ENCODE data around the gene HNRNPU.
A peak's percentile ranks its signal among the peaks of the same experiment; 100 is the strongest.

The HNRNPU gene

GRCh38 chr1:244862354-244862698, 2.0 kb downstream of the HNRNPU start:
- Histone ChIP-seq H3K4me3 (ENCODE audit: low read length) (peak overlapping the region; percentile 93), H3K4me1 (ENCODE audit: low read length) (peaks cover 36% of the 10 kb centered on the region), H3K79me2 (ENCODE audit: low read length) (peaks cover 81% of the 10 kb centered on the region), H3K36me3 (replicated peaks; ENCODE audit: low read depth, low read length) (peaks cover 63% of the 10 kb centered on the region), H3K9ac (ENCODE audit: low read length) (peak overlapping the region; percentile 88), H3K27ac (ENCODE audit: low read length) (peak overlapping the region; percentile 58), H3K9me3 (ENCODE audit: insufficient read depth, low read length) (no peaks in the 10 kb centered on the region), H4K20me1 (ENCODE audit: insufficient read depth, low read length) (peaks cover 55% of the 10 kb centered on the region), H2AFZ (ENCODE audit: low read depth, low read length) (no peak overlapping the region), H3K27me3 (ENCODE audit: low read depth, low read length) (no peaks in the 10 kb centered on the region), H3K4me2 (ENCODE audit: low read length) (peak overlapping the region; percentile 83)
- no peak for TF ChIP-seq CTCF (IDR thresholded peaks at IDR 0.05; ENCODE audit: low read depth, low read length)
- TF ChIP-seq EZH2phosphoT487 (IDR thresholded peaks at IDR 0.05; ENCODE audit: low read depth): no peak

DNA sequence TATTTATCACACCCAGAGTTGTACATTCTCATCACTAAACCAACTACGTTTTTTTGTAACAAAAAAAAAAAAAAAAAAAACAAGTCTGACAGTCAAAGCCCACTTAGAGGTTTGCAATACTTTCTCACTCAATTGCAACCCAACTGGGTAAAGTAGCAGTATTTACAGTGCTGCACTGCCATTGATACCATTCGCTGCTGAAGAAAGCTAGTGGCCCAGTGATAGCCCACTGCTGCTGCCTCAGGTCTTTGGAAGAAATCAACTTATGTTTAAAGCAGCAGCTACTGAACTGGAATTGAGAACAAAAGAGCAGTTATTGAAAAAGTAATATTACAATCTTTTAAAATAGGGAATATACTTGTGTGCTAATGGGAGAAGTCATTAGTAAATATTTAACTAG, 2.7 kb downstream of the HNRNPU start:
- H3K9me3 ChIP-seq (ENCODE audit: insufficient read depth, low read length): no peaks in the 10 kb centered on the region
- no peak overlapping the region for H2AFZ ChIP-seq (ENCODE audit: low read depth, low read length)
- H3K4me1 ChIP-seq (ENCODE audit: low read length): peaks cover 36% of the 10 kb centered on the region
- peak overlapping the region; percentile 93 for H3K4me3 ChIP-seq (ENCODE audit: low read length)
- TF ChIP-seq EZH2phosphoT487 (IDR thresholded peaks at IDR 0.05; ENCODE audit: low read depth): no peak
- no peak for TF ChIP-seq CTCF (IDR thresholded peaks at IDR 0.05; ENCODE audit: low read depth, low read length)
- H4K20me1 ChIP-seq (ENCODE audit: insufficient read depth, low read length): peaks cover 62% of the 10 kb centered on the region
- H3K36me3 ChIP-seq (replicated peaks; ENCODE audit: low read depth, low read length): peaks cover 67% of the 10 kb centered on the region
- peak overlapping the region; percentile 83 for H3K4me2 ChIP-seq (ENCODE audit: low read length)
- H3K27ac ChIP-seq (ENCODE audit: low read length): no peak overlapping the region; the same call in 1 of the 2 replicates
- H3K79me2 ChIP-seq (ENCODE audit: low read length): peaks cover 88% of the 10 kb centered on the region
- H3K27me3 ChIP-seq (ENCODE audit: low read depth, low read length): no peaks in the 10 kb centered on the region
- peak overlapping the region; percentile 88 for H3K9ac ChIP-seq (ENCODE audit: low read length)

GRCh38 chr1:244860914-244861610, 3.3 kb downstream of the HNRNPU start:
- Histone ChIP-seq H3K79me2 (ENCODE audit: low read length) (peaks cover 94% of the 10 kb centered on the region), H3K9ac (ENCODE audit: low read length) (peak overlapping the region; percentile 88), H3K27me3 (ENCODE audit: low read depth, low read length) (no peaks in the 10 kb centered on the region), H2AFZ (ENCODE audit: low read depth, low read length) (no peak overlapping the region), H4K20me1 (ENCODE audit: insufficient read depth, low read length) (peaks cover 68% of the 10 kb centered on the region), H3K27ac (ENCODE audit: low read length) (no peak overlapping the region), H3K4me3 (ENCODE audit: low read length) (peak overlapping the region; percentile 93), H3K4me2 (ENCODE audit: low read length) (peak overlapping the region; percentile 83), H3K36me3 (replicated peaks; ENCODE audit: low read depth, low read length) (peaks cover 73% of the 10 kb centered on the region), H3K9me3 (ENCODE audit: insufficient read depth, low read length) (no peaks in the 10 kb centered on the region), H3K4me1 (ENCODE audit: low read length) (peaks cover 32% of the 10 kb centered on the region)
- TF ChIP-seq EZH2phosphoT487 (IDR thresholded peaks at IDR 0.05; ENCODE audit: low read depth) (no peak), CTCF (IDR thresholded peaks at IDR 0.05; ENCODE audit: low read depth, low read length) (no peak)

GRCh38 chr1:244860078-244860477, 4.3 kb downstream of the HNRNPU start:
- Histone ChIP-seq H3K9ac (ENCODE audit: low read length) (no peak overlapping the region), H3K9me3 (ENCODE audit: insufficient read depth, low read length) (no peaks in the 10 kb centered on the region), H3K36me3 (replicated peaks; ENCODE audit: low read depth, low read length) (peaks cover 83% of the 10 kb centered on the region), H3K4me2 (ENCODE audit: low read length) (peak overlapping the region; percentile 83; the same call in 1 of the 2 replicates), H3K27ac (ENCODE audit: low read length) (no peak overlapping the region), H3K79me2 (ENCODE audit: low read length) (peaks cover 99% of the 10 kb centered on the region), H3K27me3 (ENCODE audit: low read depth, low read length) (no peaks in the 10 kb centered on the region), H2AFZ (ENCODE audit: low read depth, low read length) (no peak overlapping the region), H3K4me3 (ENCODE audit: low read length) (no peak overlapping the region), H3K4me1 (ENCODE audit: low read length) (peaks cover 22% of the 10 kb centered on the region), H4K20me1 (ENCODE audit: insufficient read depth, low read length) (peaks cover 78% of the 10 kb centered on the region)
- TF ChIP-seq EZH2phosphoT487 (IDR thresholded peaks at IDR 0.05; ENCODE audit: low read depth) (no peak), CTCF (IDR thresholded peaks at IDR 0.05; ENCODE audit: low read depth, low read length) (no peak)

All from OCI-LY3 (cell line).